HCT116 (cell line): Measurements from ENCODE around the gene PSMG3. TPM values are rescaled to one million over a fixed set of nuclear protein-coding genes. Genes with fewer than 3 reads are reported as not detected.

Experiments
- ATAC-seq: fragments of 200-7000 bp; cut with Tn5 transposase; 2 replicates; pipeline ENCODE4 v1.9.1; 2020; ENCODE audit warnings: mild to moderate bottlenecking, moderate library complexity
- BruUV-seq: library from RNA; stranded (reverse); fragments of 400-500 nt; replicated peaks from 2 replicates; lab custom pipeline; 2021; lab: Mats Ljungman, UMichigan
- CTCF ChIA-PET: fragments of 300-600 bp; sonication (Branson Sonifier 250); formaldehyde crosslinking; loops from one replicate; lab custom pipeline; 2021; ENCODE audit warnings: antibody characterized with exemption; lab: Charles Lee
- POLR2A ChIA-PET: fragments of 300-600, 350-600 bp; sonication (Branson Sonifier 250); formaldehyde crosslinking; loops from one replicate; lab custom pipeline; 2021; ENCODE audit warnings: antibody characterized with exemption; lab: Charles Lee
- RAD21 ChIA-PET, 2 experiments: fragments of 300-600 bp; sonication (Branson Sonifier 250); formaldehyde crosslinking; loops; one replicate each; lab custom pipeline; 2023; ENCODE audit warnings: low total read pairs in 2 of 2; ENCODE audit not compliant: uncharacterized antibody in 2 of 2, unreplicated experiment in 2 of 2, low non-redundant PET in 1 of 2; lab: Charles Lee
- DNase-seq: peaks from one replicate; pipeline ENCODE4 v3.0.0-alpha.2; 2010; ENCODE audit warnings: low read depth, low spot score
- H2AFZ ChIP-seq: fragments of 200-600 bp; shearing (Covaris generic), sonication (generic); 2 replicates; pipeline ENCODE4 v1.6.1; 2017; ENCODE audit warnings: low read depth, mixed run types, mixed read lengths, antibody characterized with exemption, low read length; ENCODE audit not compliant: poor library complexity, severe bottlenecking
- H3K27ac ChIP-seq: 2 replicates; pipeline ENCODE4 v1.5.1; 2012; ENCODE audit warnings: low read depth, low read length
- H3K27me3 ChIP-seq: fragments of 200-600 bp; sonication (generic); 2 replicates; pipeline ENCODE4 v1.6.1; 2016; ENCODE audit warnings: mixed run types, low read length, mixed read lengths; ENCODE audit not compliant: insufficient read depth
- H3K36me3 ChIP-seq, 2 experiments: fragments of 200-500 bp in 1 of 2; fragments of 200-600 bp in 1 of 2; sonication (Bioruptor generic) in 1 of 2; sonication (generic) in 1 of 2; 2 replicates each; pipeline versions ENCODE4 v1.5.1 to v1.6.1; 2014 to 2016; ENCODE audit warnings: low read length in 2 of 2, inconsistent platforms in 1 of 2, mixed read lengths in 1 of 2, mixed run types in 1 of 2; ENCODE audit not compliant: insufficient read depth in 2 of 2, control insufficient read depth in 1 of 2
- H3K4me1 ChIP-seq, 2 experiments: fragments of 200-600 bp in 1 of 2; sonication (generic) in 1 of 2; 2 replicates each; pipeline versions ENCODE4 v1.5.1 to v1.6.1; 2012 to 2017; ENCODE audit warnings: low read length in 2 of 2, inconsistent platforms in 1 of 2, mild to moderate bottlenecking in 1 of 2, mixed read lengths in 1 of 2, mixed run types in 1 of 2, moderate library complexity in 1 of 2; ENCODE audit not compliant: insufficient read depth in 2 of 2, control insufficient read depth in 1 of 2
- H3K4me2 ChIP-seq: fragments of 200-600 bp; sonication (generic); 2 replicates; pipeline ENCODE4 v1.6.1; 2017; ENCODE audit warnings: mixed run types, low read length, mixed read lengths
- H3K4me3 ChIP-seq, 2 experiments: fragments of 200-600 bp in 1 of 2; sonication (generic) in 1 of 2; replicated peaks in 1 of 2; 2 replicates each; pipeline ENCODE4 v1.5.1; 2011 to 2016; ENCODE audit warnings: low read length in 2 of 2, control low read depth in 1 of 2, low read depth in 1 of 2, mild to moderate bottlenecking in 1 of 2, mixed read lengths in 1 of 2, mixed run types in 1 of 2
- H3K79me2 ChIP-seq: fragments of 200-600 bp; sonication (generic); 2 replicates; pipeline ENCODE4 v1.6.1; 2017; ENCODE audit warnings: mild to moderate bottlenecking, mixed run types, low read length, moderate library complexity, mixed read lengths; ENCODE audit not compliant: insufficient read depth
- H3K9ac ChIP-seq: fragments of 200-600 bp; sonication (generic); 2 replicates; pipeline ENCODE4 v1.6.1; 2016; ENCODE audit warnings: low read length, mixed read lengths
- H3K9me2 ChIP-seq: fragments of 200-600 bp; sonication (generic), shearing (Covaris generic); 2 replicates; pipeline ENCODE4 v1.6.1; 2017; ENCODE audit warnings: mixed run types, mild to moderate bottlenecking, moderate library complexity; ENCODE audit not compliant: insufficient read depth
- H3K9me3 ChIP-seq, 2 experiments: fragments of 200-500 bp in 1 of 2; fragments of 200-600 bp in 1 of 2; sonication (Bioruptor generic) in 1 of 2; sonication (generic) in 1 of 2; 2 replicates each; pipeline ENCODE4 v1.6.1; 2014 to 2017; ENCODE audit warnings: low read length in 2 of 2, mixed read lengths in 2 of 2, inconsistent platforms in 1 of 2, low read depth in 1 of 2, mild to moderate bottlenecking in 1 of 2, mixed run types in 1 of 2, moderate library complexity in 1 of 2; ENCODE audit not compliant: control insufficient read depth in 1 of 2, insufficient read depth in 1 of 2
- H4K20me1 ChIP-seq: fragments of 200-600 bp; sonication (generic), shearing (Covaris generic); 2 replicates; pipeline ENCODE4 v1.6.1; 2017; ENCODE audit warnings: mixed run types, mild to moderate bottlenecking, moderate library complexity; ENCODE audit not compliant: insufficient read depth
- CEBPB ChIP-seq: IDR thresholded peaks from 2 replicates; pipeline ENCODE4 v1.6.1; 2012; ENCODE audit warnings: low read depth
- EZH2 ChIP-seq: fragments of 200-600 bp; sonication (generic); IDR thresholded peaks from 2 replicates; pipeline ENCODE4 v1.6.1; 2017; ENCODE audit warnings: antibody characterized with exemption, mixed run types
- JUND ChIP-seq: IDR thresholded peaks from 2 replicates; pipeline ENCODE4 v1.6.1; 2012
- POLR2A ChIP-seq: IDR thresholded peaks from 2 replicates; pipeline ENCODE4 v1.7.0; 2011; ENCODE audit warnings: borderline replicate concordance; ENCODE audit not compliant: insufficient read depth, insufficient read length; ENCODE audit errors: extremely low read depth
- SP1 ChIP-seq: IDR thresholded peaks from 2 replicates; pipeline ENCODE4 v1.6.1; 2012; ENCODE audit warnings: low read depth
- YY1 ChIP-seq: IDR thresholded peaks from 2 replicates; pipeline ENCODE4 v1.6.1; 2011; ENCODE audit warnings: low read length, low read depth, moderate library complexity, mild to moderate bottlenecking; ENCODE audit not compliant: insufficient replicate concordance; ENCODE audit errors: extremely low read depth
- ZNF274 ChIP-seq: fragments of 200-500 bp; sonication (Bioruptor generic); IDR thresholded peaks from 2 replicates; pipeline ENCODE4 v1.6.1; 2014; ENCODE audit warnings: mild to moderate bottlenecking, low read depth, low read length, inconsistent platforms
- intact Hi-C: fragments of 100-400 bp; cut with micrococcal nuclease; formaldehyde crosslinking; loops from 2 replicates; pipeline ENCODE4 v1.10.0; 2022
- total RNA-seq: library from RNA; stranded (reverse); gene quantifications from one replicate; pipeline ENCODE4 v1.2.1, GENCODE V29; 2021; ENCODE audit not compliant: unreplicated experiment
- TF ChIP-seq, protein P1 (sequence below): IDR thresholded peaks from 2 replicates; pipeline ENCODE4 v1.6.1; 2012
- TF ChIP-seq, protein P2 (sequence below): IDR thresholded peaks from 2 replicates; pipeline ENCODE4 v1.6.1; 2011; ENCODE audit warnings: mild to moderate bottlenecking, low read length, moderate library complexity; ENCODE audit not compliant: insufficient replicate concordance; ENCODE audit errors: extremely low read depth

Gene PSMG3
- total RNA-seq, 1 experiment from 2014 or later = 60.9 TPM

DNA sequence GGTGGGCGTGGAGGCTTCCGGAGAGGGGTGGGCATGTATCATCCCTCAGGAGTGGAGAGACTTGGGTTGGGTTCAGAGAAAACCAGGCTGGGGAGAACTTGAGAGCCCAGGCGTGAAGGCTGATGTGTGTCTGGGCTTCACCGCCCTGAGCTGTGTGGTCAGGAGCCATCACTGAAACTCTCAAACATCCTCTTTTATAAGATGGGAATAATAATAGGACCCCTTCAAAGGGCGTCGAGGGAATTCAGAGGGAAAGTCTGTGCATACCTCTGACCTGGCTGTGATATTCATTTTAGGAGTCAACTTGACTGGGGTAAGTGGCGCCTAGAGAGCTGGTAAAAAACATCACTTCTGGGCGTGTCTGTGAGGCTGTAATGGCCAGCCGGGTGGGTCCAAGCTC, 21.1 kb upstream of the PSMG3 start:
- Histone ChIP-seq H3K4me1 (no peaks in the 10 kb centered on the region), H3K4me3 (no peak overlapping the region), H3K27me3 (peaks cover 23% of the 10 kb centered on the region; the same call in 1 of the 2 replicates), H3K79me2 (no peaks in the 10 kb centered on the region), H3K36me3 (no peaks in the 10 kb centered on the region), H4K20me1 (no peaks in the 10 kb centered on the region), H3K9ac (no peak overlapping the region), H3K9me3 (no peaks in the 10 kb centered on the region), H3K4me2 (no peak overlapping the region), H2AFZ (no peak overlapping the region), H3K27ac (no peak overlapping the region), H3K9me2 (no peaks in the 10 kb centered on the region)
- ChIA-PET RAD21 (no interaction called here), POLR2A (no interaction called here), CTCF (no interaction called here)
- intact Hi-C loops = no loop called here
- no TSS peak for BruUV-seq
- TF ChIP-seq SP1 = no peak
- no peak for TF ChIP-seq ZNF274
- no peak for TF ChIP-seq YY1
- TF ChIP-seq, protein P1, sequence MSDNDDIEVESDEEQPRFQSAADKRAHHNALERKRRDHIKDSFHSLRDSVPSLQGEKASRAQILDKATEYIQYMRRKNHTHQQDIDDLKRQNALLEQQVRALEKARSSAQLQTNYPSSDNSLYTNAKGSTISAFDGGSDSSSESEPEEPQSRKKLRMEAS = no peak
- TF ChIP-seq, protein P2, sequence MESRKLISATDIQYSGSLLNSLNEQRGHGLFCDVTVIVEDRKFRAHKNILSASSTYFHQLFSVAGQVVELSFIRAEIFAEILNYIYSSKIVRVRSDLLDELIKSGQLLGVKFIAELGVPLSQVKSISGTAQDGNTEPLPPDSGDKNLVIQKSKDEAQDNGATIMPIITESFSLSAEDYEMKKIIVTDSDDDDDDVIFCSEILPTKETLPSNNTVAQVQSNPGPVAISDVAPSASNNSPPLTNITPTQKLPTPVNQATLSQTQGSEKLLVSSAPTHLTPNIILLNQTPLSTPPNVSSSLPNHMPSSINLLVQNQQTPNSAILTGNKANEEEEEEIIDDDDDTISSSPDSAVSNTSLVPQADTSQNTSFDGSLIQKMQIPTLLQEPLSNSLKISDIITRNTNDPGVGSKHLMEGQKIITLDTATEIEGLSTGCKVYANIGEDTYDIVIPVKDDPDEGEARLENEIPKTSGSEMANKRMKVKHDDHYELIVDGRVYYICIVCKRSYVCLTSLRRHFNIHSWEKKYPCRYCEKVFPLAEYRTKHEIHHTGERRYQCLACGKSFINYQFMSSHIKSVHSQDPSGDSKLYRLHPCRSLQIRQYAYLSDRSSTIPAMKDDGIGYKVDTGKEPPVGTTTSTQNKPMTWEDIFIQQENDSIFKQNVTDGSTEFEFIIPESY = no peak
- TF ChIP-seq CEBPB = no peak
- TF ChIP-seq POLR2A = no peak
- DNase-seq = no peak
- ATAC-seq = no peak

DNA sequence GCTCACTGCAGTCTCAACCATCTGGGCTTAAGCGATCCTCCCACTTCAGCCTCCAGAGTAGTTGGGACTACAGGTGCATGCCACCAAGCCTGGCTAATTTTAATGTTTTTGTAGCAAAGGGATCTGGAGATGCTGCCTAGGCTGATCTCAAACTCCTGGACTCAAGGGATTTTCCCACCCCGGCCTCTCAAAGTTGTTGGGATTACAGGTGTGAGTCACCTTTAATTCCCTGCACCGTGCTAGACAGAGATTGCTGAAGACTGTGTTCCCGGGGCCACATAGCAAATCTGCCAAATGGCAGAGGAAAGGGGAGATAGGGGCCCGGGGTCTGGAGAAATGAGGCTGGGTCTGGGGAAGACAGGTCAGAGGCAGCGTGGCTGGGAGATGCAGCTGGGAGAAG, 20.6 kb upstream of the PSMG3 start:
- ATAC-seq = no peak

More for the DNA sequence above, 20.6 kb upstream of the PSMG3 start:
- BruUV-seq = no TSS peak
- no peak for DNase-seq
- Histone ChIP-seq H3K4me3 (no peak overlapping the region), H3K4me1 (no peaks in the 10 kb centered on the region), H3K79me2 (no peaks in the 10 kb centered on the region), H3K36me3 (no peaks in the 10 kb centered on the region), H3K4me2 (no peak overlapping the region), H3K9ac (no peak overlapping the region), H3K27me3 (peaks cover 23% of the 10 kb centered on the region; the same call in 1 of the 2 replicates), H3K9me2 (no peaks in the 10 kb centered on the region), H3K9me3 (no peaks in the 10 kb centered on the region), H4K20me1 (no peaks in the 10 kb centered on the region), H2AFZ (no peak overlapping the region), H3K27ac (no peak overlapping the region)
- intact Hi-C loops = no loop called here
- CTCF ChIA-PET = no interaction called here
- POLR2A ChIA-PET = no interaction called here
- TF ChIP-seq, protein P1 = no peak
- TF ChIP-seq JUND (no peak), EZH2 (no peak)
- RAD21 ChIA-PET = no interaction called here
